HG02852 (cell line): ENCODE data around the gene OR2G6.
"Not testable (repeated sequence)": the region's sequence is repeated elsewhere in the genome, so short reads cannot be mapped to it uniquely, and the experiment has no call there.

Experiments
- ATAC-seq: cut with Tn5 transposase; IDR thresholded peaks from one replicate; pipeline ENCODE4 v1.9.1; 2021; ENCODE audit warnings: mild to moderate bottlenecking, moderate library complexity; ENCODE audit not compliant: unreplicated experiment

OR2G6 gene

GRCh38 chr1:248573856-248574255 is 66.0 kb downstream of the OR2G6 start:
- ATAC-seq, result not testable (repeated sequence)

GRCh38 chr1:248574657-248575056 is 66.8 kb downstream of the OR2G6 start, which contains the start of gene OR2T34:
OR2T34 (minus strand) TSS chr1:248574757; CDS start chr1:248574757, 0 bp downstream.
- ATAC-seq, result not testable (repeated sequence)

- no peak for ATAC-seq
Observed at GRCh38 chr1:248576260-248576980, 68.5 kb downstream of the OR2G6 start.
